ENCODE results near the gene TMX4. TPM values are rescaled to one million over a fixed set of nuclear protein-coding genes. Genes with fewer than 3 reads are reported as not detected.
A peak's percentile ranks its signal among the peaks of the same experiment; 100 is the strongest.

Gene TMX4
- total RNA-seq, 1 experiment from 2014 or later, result 21.2 TPM

DNA sequence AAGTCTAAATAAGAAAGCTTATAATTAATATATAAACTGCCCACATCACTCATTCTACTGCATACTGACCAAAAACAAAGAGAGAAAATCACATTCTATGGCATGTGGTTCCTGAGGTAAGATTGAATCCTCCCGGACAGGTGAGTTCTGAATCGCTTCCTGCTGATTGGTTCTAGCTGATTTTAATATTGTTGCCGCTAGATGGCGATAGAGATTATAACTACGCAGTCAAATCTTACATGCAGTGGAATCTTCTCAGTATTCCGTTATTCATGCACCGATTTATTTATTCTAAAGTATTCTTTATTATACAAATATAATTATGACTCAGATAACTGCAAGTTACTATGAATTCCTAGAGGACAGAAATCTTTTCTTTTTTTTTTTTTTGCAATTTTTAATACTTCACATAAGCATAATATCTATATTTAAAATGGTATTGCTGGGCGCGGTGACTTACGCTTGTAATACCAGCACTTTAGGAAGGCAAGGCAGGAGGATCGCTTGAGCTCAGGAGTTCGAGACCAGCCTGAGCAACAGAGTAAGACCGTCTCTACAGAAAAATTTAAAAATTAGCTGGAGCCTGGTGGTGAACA, 24.2 kb upstream of the TMX4 start:
- intact Hi-C loops (cut with micrococcal nuclease; ENCODE audit: unreplicated experiment), result loop anchor here (2.0 to 10.0 kb wide), 5 partner anchors 81 to 677 kb away; no protein-coding TSS in a partner anchor

DNA sequence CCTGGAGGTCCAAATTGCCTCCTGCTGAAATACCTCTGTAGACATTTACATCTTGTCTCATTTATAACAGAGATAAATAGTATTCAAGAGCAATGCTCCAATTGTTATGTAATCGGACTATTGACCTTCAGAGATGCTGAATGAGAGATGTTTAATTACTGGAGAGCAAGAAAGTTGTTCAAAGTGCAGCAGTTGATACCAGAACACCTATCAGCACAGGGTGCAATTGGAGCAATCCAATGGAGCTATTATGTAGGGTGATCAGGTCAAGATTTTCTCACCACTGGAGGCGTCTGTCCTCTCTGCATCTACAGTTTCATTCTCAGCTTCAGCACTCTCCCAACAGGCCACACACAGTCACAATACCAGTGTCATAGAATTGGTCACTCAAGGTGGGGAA, 19.5 kb upstream of the TMX4 start:
- intact Hi-C loops (cut with micrococcal nuclease; ENCODE audit: unreplicated experiment), result no loop called here
- no peak for DNase-seq
- Mint-ChIP-seq H3K4me1 (ENCODE audit: low read depth, unreplicated experiment) (no peaks in the 10 kb centered on the region), H3K27ac (ENCODE audit: unreplicated experiment) (no peak overlapping the region), H3K4me3 (ENCODE audit: low read depth, unreplicated experiment) (no peak overlapping the region), H3K36me3 (ENCODE audit: insufficient read depth, unreplicated experiment) (no peaks in the 10 kb centered on the region), H3K9me3 (ENCODE audit: low read depth, unreplicated experiment) (no peaks in the 10 kb centered on the region), H3K27me3 (ENCODE audit: unreplicated experiment) (peaks cover 31% of the 10 kb centered on the region)
- CTCF ChIA-PET, result no interaction called here
- TF ChIP-seq, protein P1, sequence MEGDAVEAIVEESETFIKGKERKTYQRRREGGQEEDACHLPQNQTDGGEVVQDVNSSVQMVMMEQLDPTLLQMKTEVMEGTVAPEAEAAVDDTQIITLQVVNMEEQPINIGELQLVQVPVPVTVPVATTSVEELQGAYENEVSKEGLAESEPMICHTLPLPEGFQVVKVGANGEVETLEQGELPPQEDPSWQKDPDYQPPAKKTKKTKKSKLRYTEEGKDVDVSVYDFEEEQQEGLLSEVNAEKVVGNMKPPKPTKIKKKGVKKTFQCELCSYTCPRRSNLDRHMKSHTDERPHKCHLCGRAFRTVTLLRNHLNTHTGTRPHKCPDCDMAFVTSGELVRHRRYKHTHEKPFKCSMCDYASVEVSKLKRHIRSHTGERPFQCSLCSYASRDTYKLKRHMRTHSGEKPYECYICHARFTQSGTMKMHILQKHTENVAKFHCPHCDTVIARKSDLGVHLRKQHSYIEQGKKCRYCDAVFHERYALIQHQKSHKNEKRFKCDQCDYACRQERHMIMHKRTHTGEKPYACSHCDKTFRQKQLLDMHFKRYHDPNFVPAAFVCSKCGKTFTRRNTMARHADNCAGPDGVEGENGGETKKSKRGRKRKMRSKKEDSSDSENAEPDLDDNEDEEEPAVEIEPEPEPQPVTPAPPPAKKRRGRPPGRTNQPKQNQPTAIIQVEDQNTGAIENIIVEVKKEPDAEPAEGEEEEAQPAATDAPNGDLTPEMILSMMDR (IDR thresholded peaks at IDR 0.05; ENCODE audit: unreplicated experiment), result no peak
- no TSS peak for BruUV-seq (replicated peaks)

More for the DNA sequence above, 24.2 kb upstream of the TMX4 start:
- Mint-ChIP-seq H3K4me3 (ENCODE audit: low read depth, unreplicated experiment) (no peak overlapping the region), H3K9me3 (ENCODE audit: low read depth, unreplicated experiment) (no peaks in the 10 kb centered on the region), H3K27me3 (ENCODE audit: unreplicated experiment) (peaks cover 11% of the 10 kb centered on the region), H3K4me1 (ENCODE audit: low read depth, unreplicated experiment) (peaks cover 7% of the 10 kb centered on the region), H3K27ac (ENCODE audit: unreplicated experiment) (no peak overlapping the region), H3K36me3 (ENCODE audit: insufficient read depth, unreplicated experiment) (no peaks in the 10 kb centered on the region)
- TF ChIP-seq, protein P1 (IDR thresholded peaks at IDR 0.05; ENCODE audit: unreplicated experiment), result peak; percentile 50
- CTCF ChIA-PET, result interaction anchor here (0.6 to 1.2 kb wide), 4 partner anchors 61 to 346 kb away, joined by 3 to 8 read pairs (median 4); no protein-coding TSS in a partner anchor
- peak; percentile 34 for DNase-seq
- BruUV-seq (replicated peaks), result no TSS peak

DNA sequence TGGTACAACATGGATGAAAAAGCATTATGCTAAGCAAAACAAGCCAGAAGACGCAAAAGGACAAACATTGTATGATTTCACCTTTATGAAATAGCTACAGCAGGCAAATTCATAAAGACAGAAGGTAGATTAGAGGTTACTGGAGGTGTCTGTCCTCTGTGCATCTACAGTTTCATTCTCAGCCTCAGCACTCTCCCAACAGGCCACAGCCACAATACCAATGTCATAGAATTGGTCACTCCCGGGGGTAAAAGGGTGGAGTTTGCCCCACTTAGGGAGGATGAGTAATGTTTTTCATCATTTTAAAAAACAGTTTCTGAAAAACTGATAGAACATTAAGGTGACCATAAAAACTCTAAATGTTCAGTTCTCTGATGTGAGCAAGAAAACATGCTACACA, 17.2 kb upstream of the TMX4 start:
- Mint-ChIP-seq H3K9me3 (ENCODE audit: low read depth, unreplicated experiment) (no peaks in the 10 kb centered on the region), H3K27ac (ENCODE audit: unreplicated experiment) (no peak overlapping the region), H3K4me1 (ENCODE audit: low read depth, unreplicated experiment) (no peaks in the 10 kb centered on the region), H3K27me3 (ENCODE audit: unreplicated experiment) (peaks cover 32% of the 10 kb centered on the region), H3K4me3 (ENCODE audit: low read depth, unreplicated experiment) (no peak overlapping the region), H3K36me3 (ENCODE audit: insufficient read depth, unreplicated experiment) (no peaks in the 10 kb centered on the region)
- intact Hi-C loops (cut with micrococcal nuclease; ENCODE audit: unreplicated experiment), result no loop called here
- CTCF ChIA-PET, result no interaction called here
- TF ChIP-seq, protein P1 (IDR thresholded peaks at IDR 0.05; ENCODE audit: unreplicated experiment), result no peak
- no TSS peak for BruUV-seq (replicated peaks)
- DNase-seq, result no peak

DNA sequence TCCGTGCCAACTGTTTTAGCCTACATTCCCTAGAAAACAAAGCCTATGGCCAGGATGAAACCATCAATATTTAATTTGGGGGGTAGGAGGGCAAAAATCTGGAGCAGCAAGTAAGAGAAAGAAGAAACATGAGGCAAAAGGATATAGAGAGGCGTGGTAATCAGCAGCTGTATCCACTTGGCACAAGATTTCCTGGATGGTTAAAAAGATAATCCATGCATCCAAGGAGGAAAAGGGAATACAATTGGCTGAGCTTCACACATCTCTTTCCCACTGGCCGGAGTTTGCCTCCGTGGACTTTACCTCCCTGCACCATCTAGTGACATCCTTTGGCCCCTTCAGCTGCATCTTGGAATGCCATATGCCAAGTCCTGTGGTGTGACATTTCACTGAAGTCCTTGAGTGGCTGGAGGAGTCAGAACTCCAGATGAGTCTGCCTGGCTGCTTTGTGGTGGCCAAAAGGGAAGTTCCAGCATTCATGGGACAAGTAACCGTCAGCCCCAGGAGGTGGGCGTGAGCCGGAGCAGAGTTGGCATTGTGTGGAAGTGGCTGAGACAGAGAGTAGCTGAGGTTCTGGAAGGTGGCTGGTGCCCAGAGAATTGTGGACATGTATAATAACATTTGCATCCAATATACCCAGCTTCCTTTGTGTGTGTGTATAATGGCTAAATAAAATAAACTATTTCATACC, 13.7 kb upstream of the TMX4 start:
- intact Hi-C loops (cut with micrococcal nuclease; ENCODE audit: unreplicated experiment), result no loop called here
- no peaks in the 10 kb centered on the region for H3K9me3 Mint-ChIP-seq (ENCODE audit: low read depth, unreplicated experiment)
- no peak for DNase-seq
- BruUV-seq (replicated peaks), result no TSS peak
- peaks cover 32% of the 10 kb centered on the region for H3K27me3 Mint-ChIP-seq (ENCODE audit: unreplicated experiment)
- H3K4me3 Mint-ChIP-seq (ENCODE audit: low read depth, unreplicated experiment), result no peak overlapping the region
- CTCF ChIA-PET, result no interaction called here
- no peaks in the 10 kb centered on the region for H3K36me3 Mint-ChIP-seq (ENCODE audit: insufficient read depth, unreplicated experiment)
- TF ChIP-seq, protein P1 (IDR thresholded peaks at IDR 0.05; ENCODE audit: unreplicated experiment), result no peak
- no peak overlapping the region for H3K27ac Mint-ChIP-seq (ENCODE audit: unreplicated experiment)
- H3K4me1 Mint-ChIP-seq (ENCODE audit: low read depth, unreplicated experiment), result no peaks in the 10 kb centered on the region

All from Calu3 (cell line).